ENCODE data around the gene FRMD5. TPM values are rescaled to one million over a fixed set of nuclear protein-coding genes. Genes with fewer than 3 reads are reported as not detected.

The FRMD5 gene
- polyA plus RNA-seq, 1 donor (not counting 4 experiments of a cell fraction or from before 2014, with no cell fraction given) = 7.3 TPM

- dilution Hi-C loops (cut with MboI; ENCODE audit: extremely low pct_ligation_motif_present, low sequenced_read_pairs) = no loop called here
- Histone ChIP-seq H3K27me3 (ENCODE audit: control insufficient read depth, extremely low read depth, insufficient read depth, low read length) (no peaks in the 10 kb centered on the region), H2AFZ (ENCODE audit: control insufficient read depth, low read length) (no peak overlapping the region), H3K9me3 (ENCODE audit: control insufficient read depth, low read depth, low read length) (no peaks in the 10 kb centered on the region), H3K9me1 (ENCODE audit: control insufficient read depth, extremely low read depth, insufficient read depth, low read length) (no peaks in the 10 kb centered on the region), H3K79me2 (ENCODE audit: control insufficient read depth, insufficient read depth, low read length) (no peaks in the 10 kb centered on the region), H3K4me3 (ENCODE audit: control insufficient read depth in 2 of 3, extremely low read depth in 1 of 3, insufficient read depth in 2 of 3, low read depth in 1 of 3, low read length in 3 of 3) (no peak overlapping the region), H3K4me2 (ENCODE audit: control insufficient read depth, extremely low read depth, insufficient read depth, low read depth, low read length) (no peak overlapping the region), H3K27ac (ENCODE audit: control insufficient read depth, insufficient read depth, low read length) (no peak overlapping the region), H3K9ac (ENCODE audit: control insufficient read depth, extremely low read depth, insufficient read depth, low read length) (no peak overlapping the region), H3K4me1 (ENCODE audit: control insufficient read depth, extremely low read depth, insufficient read depth, low read length) (no peaks in the 10 kb centered on the region), H4K20me1 (ENCODE audit: control insufficient read depth, extremely low read depth, insufficient read depth, low read length) (no peaks in the 10 kb centered on the region), H3K36me3 (ENCODE audit: control insufficient read depth in 2 of 2, extremely low read depth in 1 of 2, insufficient read depth in 2 of 2, low read length in 2 of 2) (peaks cover 0 to 2% of the 10 kb centered on the region in 2 experiments)
- TF ChIP-seq CTCF (optimal IDR thresholded peaks at IDR 0.05 in 1 of 3, IDR thresholded peaks at IDR 0.05 in 1 of 3, conservative IDR thresholded peaks at IDR 0.05 in 1 of 3; ENCODE audit: extremely low read depth in 1 of 3, insufficient read depth in 2 of 3, low read length in 3 of 3) (no peak), EZH2 (IDR thresholded peaks at IDR 0.05; ENCODE audit: low read length) (no peak)
- FAIRE-seq (no peak), DNase-seq (ENCODE audit: low read depth, low spot score) (no peak)
Observed at GRCh38 chr15:43987924-43988323, 207.1 kb downstream of the FRMD5 start.

GRCh38 chr15:43985976-43986680, 208.9 kb downstream of the FRMD5 start:
- Histone ChIP-seq H3K27ac (ENCODE audit: control insufficient read depth, insufficient read depth, low read length) (no peak overlapping the region), H3K9me3 (ENCODE audit: control insufficient read depth, low read depth, low read length) (no peaks in the 10 kb centered on the region), H3K4me2 (ENCODE audit: control insufficient read depth, extremely low read depth, insufficient read depth, low read depth, low read length) (no peak overlapping the region), H3K9ac (ENCODE audit: control insufficient read depth, extremely low read depth, insufficient read depth, low read length) (no peak overlapping the region), H2AFZ (ENCODE audit: control insufficient read depth, low read length) (no peak overlapping the region), H3K27me3 (ENCODE audit: control insufficient read depth, extremely low read depth, insufficient read depth, low read length) (no peaks in the 10 kb centered on the region), H4K20me1 (ENCODE audit: control insufficient read depth, extremely low read depth, insufficient read depth, low read length) (no peaks in the 10 kb centered on the region), H3K4me3 (ENCODE audit: control insufficient read depth in 2 of 3, extremely low read depth in 1 of 3, insufficient read depth in 2 of 3, low read depth in 1 of 3, low read length in 3 of 3) (no peak overlapping the region), H3K4me1 (ENCODE audit: control insufficient read depth, extremely low read depth, insufficient read depth, low read length) (no peaks in the 10 kb centered on the region), H3K79me2 (ENCODE audit: control insufficient read depth, insufficient read depth, low read length) (no peaks in the 10 kb centered on the region), H3K9me1 (ENCODE audit: control insufficient read depth, extremely low read depth, insufficient read depth, low read length) (no peaks in the 10 kb centered on the region), H3K36me3 (ENCODE audit: control insufficient read depth in 2 of 2, extremely low read depth in 1 of 2, insufficient read depth in 2 of 2, low read length in 2 of 2) (peaks cover 0 to 2% of the 10 kb centered on the region in 2 experiments)
- TF ChIP-seq EZH2 (IDR thresholded peaks at IDR 0.05; ENCODE audit: low read length) = no peak
- no peak for TF ChIP-seq CTCF (optimal IDR thresholded peaks at IDR 0.05 in 1 of 3, IDR thresholded peaks at IDR 0.05 in 1 of 3, conservative IDR thresholded peaks at IDR 0.05 in 1 of 3; ENCODE audit: extremely low read depth in 1 of 3, insufficient read depth in 2 of 3, low read length in 3 of 3)
- dilution Hi-C loops (cut with MboI; ENCODE audit: extremely low pct_ligation_motif_present, low sequenced_read_pairs) = no loop called here
- FAIRE-seq = no peak
- no peak for DNase-seq (ENCODE audit: low read depth, low spot score)

Data from keratinocyte (primary cell).